OCI-LY3 (cell line): ENCODE data around the gene ART5.

Experiments
- H2AFZ ChIP-seq: fragments of 200-600, 300-600 bp; shearing (Covaris generic); 2 replicates; pipeline ENCODE4 v1.6.0; 2014; ENCODE audit warnings: antibody characterized with exemption, low read depth, low read length
- H3K27ac ChIP-seq: fragments of 200-600, 300-600 bp; sonication (generic); 2 replicates; pipeline ENCODE4 v1.5.1; 2014; ENCODE audit warnings: mild to moderate bottlenecking, low read length, moderate library complexity, mixed read lengths
- H3K27me3 ChIP-seq: fragments of 200-600, 300-600 bp; sonication (generic); 2 replicates; pipeline ENCODE4 v1.6.1; 2014; ENCODE audit warnings: low read depth, low read length, mixed read lengths
- H3K36me3 ChIP-seq: fragments of 200-600, 300-600 bp; sonication (generic); replicated peaks from 2 replicates; pipeline ENCODE3; 2014; ENCODE audit warnings: low read depth, low read length, mixed read lengths
- H3K4me1 ChIP-seq: fragments of 300-600, 200-600 bp; sonication (generic); 2 replicates; pipeline ENCODE4 v1.6.1; 2014; ENCODE audit warnings: low read length, mixed read lengths
- H3K4me2 ChIP-seq: fragments of 200-600, 300-600 bp; sonication (generic); 2 replicates; pipeline ENCODE4 v1.6.1; 2014; ENCODE audit warnings: low read length, mixed read lengths
- H3K4me3 ChIP-seq: fragments of 300-600, 200-600 bp; sonication (generic); 2 replicates; pipeline ENCODE4 v1.5.1; 2014; ENCODE audit warnings: antibody characterized with exemption, mild to moderate bottlenecking, low read length, moderate library complexity
- H3K79me2 ChIP-seq: fragments of 300-600, 200-600 bp; shearing (Covaris generic); 2 replicates; pipeline ENCODE4 v1.6.1; 2014; ENCODE audit warnings: mild to moderate bottlenecking, low read length, mixed read lengths
- H3K9ac ChIP-seq: fragments of 300-600, 200-600 bp; shearing (Covaris generic); 2 replicates; pipeline ENCODE4 v1.6.0; 2014; ENCODE audit warnings: mild to moderate bottlenecking, low read length, moderate library complexity
- H3K9me3 ChIP-seq: fragments of 200-600, 300-600 bp; shearing (Covaris generic); 2 replicates; pipeline ENCODE4 v1.6.1; 2014; ENCODE audit warnings: low read length, mixed read lengths; ENCODE audit not compliant: insufficient read depth
- H4K20me1 ChIP-seq: fragments of 200-600, 300-600 bp; sonication (generic); 2 replicates; pipeline ENCODE4 v1.6.1; 2016; ENCODE audit warnings: low read length, mixed read lengths; ENCODE audit not compliant: insufficient read depth
- CTCF ChIP-seq: fragments of 200-600, 300-600 bp; sonication (generic); IDR thresholded peaks from 2 replicates; pipeline ENCODE4 v1.5.1; 2014; ENCODE audit warnings: antibody characterized with exemption, low read length, low read depth
- EZH2phosphoT487 ChIP-seq: fragments of 200-600 bp; shearing (Covaris generic); IDR thresholded peaks from 2 replicates; pipeline ENCODE4 v1.6.1; 2018; ENCODE audit warnings: antibody characterized with exemption, mixed run types, low read depth

Gene ART5

GRCh38 chr11:3622521-3622920 is 19.3 kb downstream of the ART5 start:
- Histone ChIP-seq H3K27me3 (no peaks in the 10 kb centered on the region), H3K4me1 (no peaks in the 10 kb centered on the region), H3K4me3 (no peak overlapping the region), H3K79me2 (no peaks in the 10 kb centered on the region), H4K20me1 (no peaks in the 10 kb centered on the region), H3K36me3 (no peaks in the 10 kb centered on the region), H3K4me2 (no peak overlapping the region), H3K27ac (no peak overlapping the region), H3K9ac (no peak overlapping the region), H2AFZ (no peak overlapping the region), H3K9me3 (no peaks in the 10 kb centered on the region)
- no peak for TF ChIP-seq CTCF
- no peak for TF ChIP-seq EZH2phosphoT487

GRCh38 chr11:3617990-3618389 is 23.8 kb downstream of the ART5 start:
- Histone ChIP-seq H3K27me3 (no peaks in the 10 kb centered on the region), H3K36me3 (no peaks in the 10 kb centered on the region), H3K4me2 (no peak overlapping the region), H3K9me3 (no peaks in the 10 kb centered on the region), H3K4me3 (no peak overlapping the region), H3K9ac (no peak overlapping the region), H3K27ac (no peak overlapping the region), H2AFZ (no peak overlapping the region), H3K79me2 (no peaks in the 10 kb centered on the region), H4K20me1 (no peaks in the 10 kb centered on the region), H3K4me1 (peaks cover 15% of the 10 kb centered on the region)
- TF ChIP-seq CTCF (no peak), EZH2phosphoT487 (no peak)

- Histone ChIP-seq H3K4me2 (no peak overlapping the region), H2AFZ (no peak overlapping the region), H3K9ac (no peak overlapping the region), H3K79me2 (no peaks in the 10 kb centered on the region), H3K9me3 (no peaks in the 10 kb centered on the region), H4K20me1 (no peaks in the 10 kb centered on the region), H3K27me3 (no peaks in the 10 kb centered on the region), H3K27ac (no peak overlapping the region), H3K4me1 (peaks cover 15% of the 10 kb centered on the region), H3K36me3 (no peaks in the 10 kb centered on the region), H3K4me3 (no peak overlapping the region)
- no peak for TF ChIP-seq EZH2phosphoT487
- no peak for TF ChIP-seq CTCF
Observed at GRCh38 chr11:3616721-3617460, 24.9 kb downstream of the ART5 start.

- H4K20me1 ChIP-seq, result no peaks in the 10 kb centered on the region
- H3K36me3 ChIP-seq, result no peaks in the 10 kb centered on the region
- H2AFZ ChIP-seq, result no peak overlapping the region
- H3K79me2 ChIP-seq, result no peaks in the 10 kb centered on the region
- H3K9me3 ChIP-seq, result no peaks in the 10 kb centered on the region
- H3K4me2 ChIP-seq, result no peak overlapping the region
- no peak overlapping the region for H3K27ac ChIP-seq
- TF ChIP-seq CTCF (no peak), EZH2phosphoT487 (no peak)
- no peak overlapping the region for H3K4me3 ChIP-seq
- H3K9ac ChIP-seq, result no peak overlapping the region
- peaks cover 15% of the 10 kb centered on the region for H3K4me1 ChIP-seq
- no peaks in the 10 kb centered on the region for H3K27me3 ChIP-seq
Observed at GRCh38 chr11:3615998-3616397, 25.8 kb downstream of the ART5 start.
